ENCODE data around the gene CCDC127.

Gene CCDC127

DNA sequence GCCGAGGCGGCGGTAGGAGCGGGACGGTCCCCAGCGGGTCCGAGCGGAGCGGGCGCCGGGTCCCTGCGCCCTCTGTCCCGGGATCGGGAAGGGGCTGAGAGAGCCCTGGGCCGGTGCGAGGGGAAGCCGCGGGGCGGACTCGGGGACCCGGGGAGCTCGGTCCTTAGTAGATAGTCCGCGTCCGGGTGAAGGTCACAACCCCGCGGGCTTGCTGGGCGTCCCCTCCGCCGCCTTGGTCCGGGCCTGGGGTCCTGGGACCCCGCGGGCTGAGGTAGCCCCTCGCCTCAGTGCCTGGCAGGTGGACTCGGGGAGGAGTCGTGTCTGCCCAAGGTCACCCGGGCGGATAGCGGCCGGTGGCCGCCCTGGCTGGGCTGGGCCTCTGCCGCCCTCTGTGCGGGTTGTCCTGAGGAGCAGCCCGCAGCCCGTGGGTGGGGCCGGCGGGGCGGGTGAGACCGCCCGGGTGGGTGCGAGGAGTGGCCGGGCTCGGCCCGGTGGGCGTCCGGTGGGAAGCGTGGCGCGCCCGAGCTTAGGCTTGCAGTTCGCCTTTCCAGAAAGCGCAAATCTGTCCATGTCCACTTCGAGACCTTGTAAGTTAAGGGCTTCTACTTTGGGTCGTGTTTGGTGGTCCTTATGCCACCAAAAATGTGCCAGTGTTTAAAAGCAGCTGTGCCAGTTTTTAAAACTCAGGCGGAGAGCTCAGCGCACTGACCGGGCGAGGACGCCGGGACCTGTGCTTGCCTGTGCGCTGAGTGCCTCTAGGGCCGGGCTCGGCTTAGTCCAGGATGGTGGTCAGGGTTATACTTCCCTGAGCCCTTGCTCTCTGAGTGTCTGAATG lies 721 bp upstream of the CCDC127 start:
- TF ChIP-seq GATA2 (IDR thresholded peaks at IDR 0.05; ENCODE audit: low read depth, low read length) (no peak), GATA3 (IDR thresholded peaks at IDR 0.05; ENCODE audit: low read depth, low read length) (no peak)

DNA sequence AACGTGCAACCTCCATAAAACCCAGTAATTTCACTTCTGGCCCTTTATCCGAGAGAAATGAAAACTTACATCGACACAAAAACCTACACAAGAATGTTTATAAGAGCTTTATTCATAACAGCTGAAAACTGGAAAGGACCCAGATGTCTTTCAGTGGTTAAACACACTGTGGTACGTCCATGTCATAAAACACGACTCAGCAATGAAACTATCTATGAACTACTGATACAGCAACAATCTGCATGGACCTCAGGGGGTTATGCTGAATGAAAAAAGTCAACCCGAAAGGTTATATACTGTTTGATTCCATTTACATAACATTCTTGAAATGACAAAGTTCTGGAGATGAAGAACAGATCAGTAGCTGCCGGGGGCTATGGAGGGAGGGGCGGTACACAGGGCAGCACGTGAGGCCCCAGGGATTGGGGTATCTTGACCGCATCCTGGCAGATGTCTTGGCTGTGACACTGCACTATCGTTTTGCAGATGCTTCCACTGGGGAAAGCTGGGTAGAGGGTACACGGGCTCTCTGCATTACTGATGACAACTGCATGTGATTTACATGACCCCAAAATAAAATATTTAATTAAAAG lies 4.1 kb downstream of the CCDC127 start:
- no peak for TF ChIP-seq GATA2 (IDR thresholded peaks at IDR 0.05; ENCODE audit: low read depth, low read length)
- no peak for TF ChIP-seq GATA3 (IDR thresholded peaks at IDR 0.05; ENCODE audit: low read depth, low read length)

DNA sequence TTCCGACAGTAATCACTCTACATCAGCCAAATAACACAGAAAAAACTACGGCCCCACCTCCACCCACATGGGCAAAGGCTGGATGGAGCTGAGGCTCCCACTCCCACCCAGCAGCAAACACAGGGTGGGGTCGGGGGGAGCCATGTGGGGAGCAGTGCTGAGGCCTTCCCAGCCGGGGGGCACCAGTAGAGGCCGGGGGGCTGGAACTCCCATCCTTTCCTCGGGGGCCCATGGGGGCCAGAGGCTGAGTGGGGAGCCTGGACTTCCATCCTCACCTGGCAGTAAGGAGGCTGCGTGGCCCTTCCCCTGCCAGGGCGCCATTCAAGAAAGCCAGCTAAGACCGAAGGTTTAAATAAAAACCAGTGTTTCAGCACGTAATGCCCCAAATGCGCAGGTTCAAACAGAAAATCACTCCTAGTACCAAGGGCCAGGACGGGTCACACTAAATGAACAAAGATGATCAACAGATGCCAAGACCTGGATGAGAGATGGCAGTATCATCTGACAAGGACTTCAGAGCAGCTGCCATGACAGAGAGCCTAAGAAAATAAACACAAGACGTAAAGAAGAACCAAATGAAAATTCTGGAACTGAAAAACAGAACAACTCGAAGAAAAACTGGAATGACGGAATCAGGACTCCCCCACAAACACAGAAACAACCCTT lies 9.4 kb downstream of the CCDC127 start:
- no peak for TF ChIP-seq GATA2 (IDR thresholded peaks at IDR 0.05; ENCODE audit: low read depth, low read length)
- no peak for TF ChIP-seq GATA3 (IDR thresholded peaks at IDR 0.05; ENCODE audit: low read depth, low read length)

DNA sequence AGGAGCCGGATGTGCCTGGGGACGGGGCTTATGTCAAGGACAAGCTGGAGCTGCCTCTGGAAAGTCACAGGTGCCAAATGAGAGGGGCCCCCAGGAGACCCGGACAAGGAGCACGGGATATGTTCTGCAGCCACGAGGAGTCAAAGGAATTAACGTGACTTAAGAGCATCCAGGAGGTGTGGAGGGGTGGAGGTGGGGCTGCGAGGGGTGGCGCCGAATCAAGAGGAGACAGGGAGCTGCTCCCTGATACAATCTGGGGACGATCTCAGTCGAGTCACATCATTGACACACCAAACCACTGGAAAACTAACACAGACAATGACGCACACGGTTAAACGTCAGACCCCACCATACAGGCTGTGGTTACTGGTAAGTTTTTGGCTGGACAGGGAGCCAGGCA lies 10.4 kb downstream of the CCDC127 start:
- TF ChIP-seq GATA2 (IDR thresholded peaks at IDR 0.05; ENCODE audit: low read depth, low read length): no peak
- TF ChIP-seq GATA3 (IDR thresholded peaks at IDR 0.05; ENCODE audit: low read depth, low read length): no peak

DNA sequence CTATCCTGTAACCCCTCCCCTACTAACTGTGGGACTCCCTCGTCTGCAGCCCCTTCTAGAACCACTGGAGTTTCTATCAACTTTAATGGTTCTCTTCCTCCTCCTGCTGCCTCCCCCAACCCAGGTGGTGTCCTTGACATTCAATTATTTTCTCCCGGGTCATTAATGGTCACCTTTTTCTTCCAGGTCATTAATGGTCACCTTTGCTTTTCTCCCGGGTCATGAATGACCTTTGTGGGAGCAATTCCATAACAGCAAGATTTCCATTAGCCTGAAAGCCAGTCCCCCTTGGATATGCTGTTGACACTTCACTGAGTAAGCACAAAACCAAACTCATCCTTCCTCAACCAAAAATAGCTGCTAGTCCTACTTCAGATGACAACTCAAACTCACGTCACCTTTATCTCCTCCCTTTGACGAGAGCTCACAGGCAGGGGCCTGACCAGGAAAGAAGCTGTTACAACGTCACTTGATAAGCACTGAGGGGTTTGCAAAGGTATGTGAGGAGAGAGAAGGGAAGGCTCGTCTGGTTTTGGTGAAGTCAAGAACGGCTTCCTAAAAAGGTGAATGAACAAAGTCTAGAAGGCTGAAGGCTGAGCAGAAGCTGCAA lies 10.9 kb downstream of the CCDC127 start:
- no peak for TF ChIP-seq GATA3 (IDR thresholded peaks at IDR 0.05; ENCODE audit: low read depth, low read length)
- TF ChIP-seq GATA2 (IDR thresholded peaks at IDR 0.05; ENCODE audit: low read depth, low read length): no peak

DNA sequence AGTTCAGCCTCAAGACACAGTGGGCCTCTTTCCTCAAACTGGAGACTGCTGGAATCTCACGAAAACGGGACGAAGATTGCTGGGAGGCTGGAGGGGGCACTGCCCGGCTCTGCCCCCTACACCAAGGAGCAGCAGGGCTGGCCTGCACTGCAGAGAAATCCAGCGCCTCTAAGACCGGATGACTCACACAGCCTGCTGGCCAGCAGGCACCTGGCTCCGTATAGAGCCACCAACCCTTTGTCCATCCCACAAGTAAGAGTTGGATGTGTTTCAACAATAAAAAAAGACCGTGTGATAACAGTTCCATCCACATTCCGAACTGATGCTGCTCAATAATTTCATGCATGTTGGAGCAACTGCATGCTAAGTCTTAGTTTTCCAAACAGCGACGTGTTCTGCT lies 11.5 kb downstream of the CCDC127 start:
- no peak for TF ChIP-seq GATA2 (IDR thresholded peaks at IDR 0.05; ENCODE audit: low read depth, low read length)
- no peak for TF ChIP-seq GATA3 (IDR thresholded peaks at IDR 0.05; ENCODE audit: low read depth, low read length)

DNA sequence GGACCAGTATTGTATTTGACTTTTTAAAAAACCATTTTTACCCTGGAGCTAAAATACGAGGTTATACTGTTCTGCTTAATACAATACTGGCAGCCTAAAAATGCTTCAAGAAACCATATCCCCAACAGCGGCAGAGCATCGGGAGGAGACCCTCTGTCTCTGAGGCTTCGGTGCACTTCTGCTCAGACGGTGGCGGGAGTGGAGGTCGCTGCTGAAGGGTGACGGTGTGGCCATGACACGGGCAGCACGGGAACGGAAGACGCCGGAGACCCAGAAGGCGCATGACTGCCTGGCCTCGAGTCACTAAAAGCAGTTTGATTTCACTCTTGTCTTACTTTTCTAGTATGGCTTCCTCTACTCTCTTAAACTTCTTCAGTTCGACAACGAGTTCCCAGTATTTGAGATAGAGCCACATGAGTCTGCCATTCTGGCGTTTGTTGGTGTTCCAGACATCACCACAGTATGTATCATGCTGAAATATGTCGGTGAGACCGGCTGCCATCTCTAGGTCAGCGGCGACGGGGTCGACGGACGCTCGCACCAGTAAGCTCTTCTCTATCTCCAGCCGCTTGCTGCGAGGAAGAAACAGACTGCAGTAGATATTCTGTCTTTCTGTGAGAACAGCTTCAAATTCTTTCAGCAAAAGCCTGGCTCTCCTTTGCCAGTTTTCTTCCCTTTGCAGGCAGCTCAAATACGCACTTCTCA lies 12.8 kb downstream of the CCDC127 start:
- TF ChIP-seq GATA2 (IDR thresholded peaks at IDR 0.05; ENCODE audit: low read depth, low read length) (no peak), GATA3 (IDR thresholded peaks at IDR 0.05; ENCODE audit: low read depth, low read length) (no peak)

DNA sequence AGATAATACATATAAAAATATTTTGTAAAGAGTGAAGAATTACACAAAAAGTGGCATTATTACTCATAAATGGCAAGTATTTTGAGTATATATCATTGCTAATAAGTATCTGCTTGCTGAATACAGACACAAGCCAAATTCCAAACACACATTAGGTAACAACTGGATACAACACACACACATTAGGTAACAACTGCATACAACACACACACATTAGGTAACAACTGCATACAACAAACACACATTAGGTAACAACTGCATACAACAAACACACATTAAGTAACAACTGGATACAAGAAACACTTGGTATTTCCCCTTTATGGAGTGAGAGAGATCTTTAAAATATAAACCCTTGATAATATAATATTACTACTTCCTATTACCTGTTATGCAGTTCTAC lies 13.5 kb downstream of the CCDC127 start:
- TF ChIP-seq GATA3 (IDR thresholded peaks at IDR 0.05; ENCODE audit: low read depth, low read length): no peak
- no peak for TF ChIP-seq GATA2 (IDR thresholded peaks at IDR 0.05; ENCODE audit: low read depth, low read length)

DNA sequence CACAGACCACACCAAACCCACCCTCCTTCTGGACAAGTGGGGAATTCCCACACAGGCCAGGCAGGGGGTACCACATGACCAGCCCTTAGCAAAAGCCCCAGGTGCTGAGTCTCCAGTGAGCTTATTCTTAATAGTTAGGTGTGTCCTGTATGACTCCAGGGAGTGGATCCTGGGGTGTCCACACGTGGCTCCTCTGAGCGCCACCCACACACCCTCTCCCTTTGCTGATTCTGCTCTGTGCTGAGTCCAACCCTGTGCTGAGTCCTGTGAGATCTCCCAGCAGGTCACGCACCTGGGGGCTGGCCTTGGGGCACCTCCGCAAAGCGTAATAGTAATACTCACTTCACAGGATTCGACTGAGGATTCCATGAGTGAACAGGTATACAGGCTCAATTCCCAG lies 14.0 kb downstream of the CCDC127 start:
- TF ChIP-seq GATA3 (IDR thresholded peaks at IDR 0.05; ENCODE audit: low read depth, low read length) (no peak), GATA2 (IDR thresholded peaks at IDR 0.05; ENCODE audit: low read depth, low read length) (no peak)

DNA sequence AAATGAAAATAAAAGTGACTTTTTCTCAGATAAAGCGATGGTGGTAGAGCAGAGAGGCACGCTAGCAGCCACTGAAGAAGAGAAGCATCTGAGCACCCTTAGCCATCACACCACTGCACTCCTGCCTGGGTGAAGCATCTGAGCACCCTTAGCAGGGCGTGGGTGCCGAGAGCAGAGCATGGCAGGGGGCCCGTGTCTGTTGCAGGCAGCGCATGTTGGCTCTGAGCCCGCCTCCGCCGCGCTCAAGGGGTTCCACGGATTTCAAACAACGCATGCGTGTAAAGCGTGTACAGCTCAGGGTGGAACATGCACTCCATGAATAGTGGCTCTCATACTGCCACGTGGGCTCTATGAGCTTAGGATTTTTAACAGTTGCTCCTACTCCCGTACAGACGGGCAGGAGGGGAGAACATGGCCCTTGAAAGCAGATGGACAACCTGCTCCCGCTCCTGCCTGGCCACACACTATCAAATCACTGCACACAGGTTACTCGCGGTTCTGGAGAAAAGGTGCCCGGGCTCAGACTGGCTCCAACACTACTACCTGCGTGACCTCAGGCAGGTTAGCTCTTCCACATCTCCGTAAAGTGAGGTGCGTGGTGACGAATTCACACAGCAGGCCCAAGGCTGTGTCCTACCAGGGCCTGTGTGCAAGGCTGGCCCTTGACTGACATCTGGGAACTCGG lies 14.6 kb downstream of the CCDC127 start:
- TF ChIP-seq GATA2 (IDR thresholded peaks at IDR 0.05; ENCODE audit: low read depth, low read length) (no peak), GATA3 (IDR thresholded peaks at IDR 0.05; ENCODE audit: low read depth, low read length) (no peak)

DNA sequence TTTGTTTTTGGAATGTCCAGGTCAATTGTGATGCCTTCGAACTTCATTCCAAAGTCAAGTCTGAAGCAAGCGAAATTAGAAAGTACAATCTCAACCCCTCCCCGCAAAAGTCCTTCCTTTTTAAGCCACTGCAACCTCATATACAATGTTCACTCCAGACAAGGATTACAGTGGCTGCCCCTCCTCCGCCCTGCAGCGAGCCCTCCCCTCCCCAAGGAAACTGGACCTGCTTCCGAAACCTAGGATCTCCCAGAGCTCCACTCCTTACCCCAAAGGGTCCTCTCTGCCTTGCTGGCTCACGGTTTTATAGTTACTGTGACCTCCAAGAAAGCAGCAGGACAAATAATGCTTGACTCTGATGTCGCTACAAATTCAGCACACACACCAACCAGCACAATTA lies 16.3 kb downstream of the CCDC127 start:
- TF ChIP-seq GATA2 (IDR thresholded peaks at IDR 0.05; ENCODE audit: low read depth, low read length) (no peak), GATA3 (IDR thresholded peaks at IDR 0.05; ENCODE audit: low read depth, low read length) (no peak)

DNA sequence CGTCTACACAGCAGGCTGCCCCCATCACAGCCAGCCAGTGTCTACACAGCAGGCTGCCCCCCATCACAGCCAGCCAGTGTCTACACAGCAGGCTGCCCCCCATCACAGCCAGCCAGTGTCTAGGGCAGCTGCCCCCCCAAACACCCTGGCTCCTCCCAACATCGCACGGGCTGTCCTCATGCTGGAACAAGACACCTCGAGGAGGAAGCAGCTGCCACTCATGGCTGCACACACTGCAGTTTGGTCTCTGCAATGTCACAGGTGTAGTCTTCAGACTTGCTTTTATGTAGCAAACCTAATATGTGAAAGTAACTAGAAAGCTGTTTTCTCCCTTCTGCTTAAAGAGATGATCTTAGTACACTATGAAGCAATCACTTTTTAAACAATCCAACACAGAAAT lies 17.0 kb downstream of the CCDC127 start:
- TF ChIP-seq GATA3 (IDR thresholded peaks at IDR 0.05; ENCODE audit: low read depth, low read length) (no peak), GATA2 (IDR thresholded peaks at IDR 0.05; ENCODE audit: low read depth, low read length) (no peak)

DNA sequence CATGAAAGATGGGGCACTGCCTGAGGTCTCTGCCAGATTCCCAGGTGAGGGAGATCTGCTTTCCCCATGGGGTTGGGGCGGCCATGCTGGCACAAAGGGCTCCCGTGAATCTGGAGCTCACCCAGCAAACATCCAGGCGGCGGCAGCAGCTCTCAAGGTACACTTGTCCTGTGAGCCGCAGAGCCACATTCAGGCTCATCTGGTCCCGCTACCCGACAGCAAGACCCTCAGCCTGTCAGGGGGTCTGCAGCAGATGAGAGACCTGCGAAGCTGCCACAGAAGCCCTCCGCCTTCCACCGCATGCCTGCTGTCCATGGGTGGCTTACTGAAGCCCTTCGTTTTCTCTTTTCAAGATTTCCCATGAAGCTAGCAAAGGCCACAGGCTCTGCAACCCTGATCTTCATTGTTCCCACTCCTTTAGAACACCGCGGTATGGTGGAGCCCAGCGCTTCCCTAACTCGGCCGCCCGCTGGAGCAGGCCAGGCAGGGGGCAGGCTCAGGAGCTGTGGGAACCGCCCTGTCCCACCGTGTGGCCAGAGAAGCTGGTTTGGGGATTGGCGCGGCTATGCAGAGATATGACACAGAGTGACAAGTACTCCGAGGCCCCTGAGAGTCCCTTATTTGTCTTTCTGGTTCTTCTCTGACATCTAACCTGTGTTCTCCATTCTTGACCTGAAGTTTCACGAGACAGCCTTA lies 17.9 kb downstream of the CCDC127 start:
- TF ChIP-seq GATA3 (IDR thresholded peaks at IDR 0.05; ENCODE audit: low read depth, low read length) (no peak), GATA2 (IDR thresholded peaks at IDR 0.05; ENCODE audit: low read depth, low read length) (no peak)

All from SH-SY5Y (cell line).